Glutamatergic neuron (in vitro differentiated cells): ENCODE results near the gene CLRN1. TPM values are rescaled to one million over a fixed set of nuclear protein-coding genes. Genes with fewer than 3 reads are reported as not detected.

Experiments used
- DNase-seq: peaks from one replicate; pipeline ENCODE4 v3.0.0; 2022
- H3K27ac Mint-ChIP-seq: one replicate; pipeline ENCODE4 v1.8.0; 2020; ENCODE audit warnings: mild to moderate bottlenecking, mixed read lengths, inconsistent platforms; ENCODE audit not compliant: unreplicated experiment
- H3K27me3 Mint-ChIP-seq: one replicate; pipeline ENCODE4 v1.8.0; 2020; ENCODE audit warnings: mild to moderate bottlenecking, moderate library complexity, mixed read lengths, inconsistent platforms; ENCODE audit not compliant: unreplicated experiment
- H3K36me3 Mint-ChIP-seq: one replicate; pipeline ENCODE4 v1.8.0; 2020; ENCODE audit warnings: mild to moderate bottlenecking, mixed read lengths, inconsistent platforms; ENCODE audit not compliant: unreplicated experiment
- H3K4me1 Mint-ChIP-seq: one replicate; pipeline ENCODE4 v1.8.0; 2020; ENCODE audit warnings: mild to moderate bottlenecking, low read depth, mixed read lengths, inconsistent platforms; ENCODE audit not compliant: unreplicated experiment
- H3K4me3 Mint-ChIP-seq: one replicate; pipeline ENCODE4 v1.8.0; 2020; ENCODE audit warnings: mild to moderate bottlenecking, mixed read lengths, inconsistent platforms; ENCODE audit not compliant: unreplicated experiment
- H3K9me3 Mint-ChIP-seq: one replicate; pipeline ENCODE4 v1.8.0; 2020; ENCODE audit warnings: mild to moderate bottlenecking, moderate library complexity, mixed read lengths, inconsistent platforms; ENCODE audit not compliant: unreplicated experiment
- total RNA-seq: library from RNA; stranded (reverse); fragmentation: NEBNext Ultra II Directional; extraction: Animal tissue kit (Norgen Biotek cat#: 25700); gene quantifications from one replicate; pipeline ENCODE4 v1.2.1, GENCODE V29; 2021; ENCODE audit not compliant: unreplicated experiment
- TF ChIP-seq, protein P1 (sequence below): fragments of 200-600 bp; sonication (generic); IDR thresholded peaks from one replicate; pipeline ENCODE4 v1.5.0; 2021; ENCODE audit not compliant: partially characterized antibody, unreplicated experiment

CLRN1 gene
- total RNA-seq, 1 donor from 2014 or later: not detected

DNA sequence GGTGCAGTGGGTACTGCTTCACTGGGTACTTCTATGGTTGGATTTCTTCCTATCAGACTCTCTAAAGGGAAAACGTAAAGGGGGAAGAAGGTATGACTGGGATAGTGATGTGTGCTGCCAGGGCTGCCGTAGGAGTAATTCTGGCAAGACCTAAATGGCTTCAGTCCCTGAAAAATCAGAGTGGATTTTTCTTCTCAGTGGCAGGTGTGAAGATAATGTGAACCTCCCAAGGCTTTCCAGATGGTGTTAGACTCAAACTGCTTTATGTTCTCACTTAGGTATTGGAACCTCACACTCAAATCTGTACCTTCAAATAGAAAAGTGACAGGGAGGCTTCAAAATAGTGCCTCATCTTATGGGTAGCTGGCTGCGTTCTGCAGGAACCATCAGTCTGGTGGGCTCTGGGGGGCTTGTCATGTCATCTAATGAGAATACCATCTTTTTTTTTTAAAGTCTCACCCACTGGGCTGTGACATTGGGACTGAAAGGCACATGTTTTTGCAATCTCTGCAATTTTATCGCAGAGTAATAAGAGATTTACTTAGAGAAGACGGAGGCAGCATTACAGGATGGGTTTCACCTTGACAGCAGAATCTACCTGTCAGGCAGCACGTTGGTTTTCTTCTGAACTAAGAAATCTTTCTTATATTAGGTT lies 95.8 kb downstream of the CLRN1 start:
- Mint-ChIP-seq H3K4me1 (no peaks in the 10 kb centered on the region), H3K4me3 (no peak overlapping the region), H3K27ac (no peak overlapping the region), H3K9me3 (no peaks in the 10 kb centered on the region), H3K27me3 (no peaks in the 10 kb centered on the region), H3K36me3 (no peaks in the 10 kb centered on the region)
- TF ChIP-seq, protein P1, sequence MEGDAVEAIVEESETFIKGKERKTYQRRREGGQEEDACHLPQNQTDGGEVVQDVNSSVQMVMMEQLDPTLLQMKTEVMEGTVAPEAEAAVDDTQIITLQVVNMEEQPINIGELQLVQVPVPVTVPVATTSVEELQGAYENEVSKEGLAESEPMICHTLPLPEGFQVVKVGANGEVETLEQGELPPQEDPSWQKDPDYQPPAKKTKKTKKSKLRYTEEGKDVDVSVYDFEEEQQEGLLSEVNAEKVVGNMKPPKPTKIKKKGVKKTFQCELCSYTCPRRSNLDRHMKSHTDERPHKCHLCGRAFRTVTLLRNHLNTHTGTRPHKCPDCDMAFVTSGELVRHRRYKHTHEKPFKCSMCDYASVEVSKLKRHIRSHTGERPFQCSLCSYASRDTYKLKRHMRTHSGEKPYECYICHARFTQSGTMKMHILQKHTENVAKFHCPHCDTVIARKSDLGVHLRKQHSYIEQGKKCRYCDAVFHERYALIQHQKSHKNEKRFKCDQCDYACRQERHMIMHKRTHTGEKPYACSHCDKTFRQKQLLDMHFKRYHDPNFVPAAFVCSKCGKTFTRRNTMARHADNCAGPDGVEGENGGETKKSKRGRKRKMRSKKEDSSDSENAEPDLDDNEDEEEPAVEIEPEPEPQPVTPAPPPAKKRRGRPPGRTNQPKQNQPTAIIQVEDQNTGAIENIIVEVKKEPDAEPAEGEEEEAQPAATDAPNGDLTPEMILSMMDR: no peak
- no peak for DNase-seq

Other genes starting within 250 kb of the CLRN1 start
- 9.6 TPM for gene SIAH2, start 209.6 kb downstream of the CLRN1 start, total RNA-seq
- gene MINDY4B, start 67.3 kb downstream of the CLRN1 start, total RNA-seq: not detected
- 7.8 TPM for gene MED12L, start 112.9 kb upstream of the CLRN1 start, total RNA-seq
- not detected for gene GPR171, start 230.5 kb upstream of the CLRN1 start, total RNA-seq